AG04449 (cell line): ENCODE measurements around the gene NODAL.

ENCODE experiments used
- CTCF ChIA-PET: fragments of 350-600 bp; formaldehyde crosslinking; extraction: SDS; loops from one replicate; lab custom pipeline; 2021; ENCODE audit warnings: antibody characterized with exemption; lab: Yijun Ruan, JAX
- POLR2A ChIA-PET: fragments of 400-600, 350-600 bp; formaldehyde crosslinking; extraction: SDS; loops from one replicate; lab custom pipeline; 2020; ENCODE audit warnings: antibody characterized with exemption, inconsistent platforms; lab: Yijun Ruan, JAX
- DNase-seq: peaks from one replicate; pipeline ENCODE4 v3.0.0-alpha.2; 2010; ENCODE audit warnings: low read depth, low spot score
- H3K4me3 ChIP-seq: 2 replicates; pipeline ENCODE4 v1.5.1; 2011; ENCODE audit warnings: low read depth, mild to moderate bottlenecking, control low read depth, low read length
- TF ChIP-seq, protein P1 (sequence below): IDR thresholded peaks from one replicate; pipeline ENCODE4 v1.5.1; 2011; ENCODE audit warnings: mild to moderate bottlenecking, moderate library complexity, low read length, control low read depth, inconsistent platforms; ENCODE audit not compliant: insufficient read depth; ENCODE audit errors: missing control alignments

The NODAL gene

DNA sequence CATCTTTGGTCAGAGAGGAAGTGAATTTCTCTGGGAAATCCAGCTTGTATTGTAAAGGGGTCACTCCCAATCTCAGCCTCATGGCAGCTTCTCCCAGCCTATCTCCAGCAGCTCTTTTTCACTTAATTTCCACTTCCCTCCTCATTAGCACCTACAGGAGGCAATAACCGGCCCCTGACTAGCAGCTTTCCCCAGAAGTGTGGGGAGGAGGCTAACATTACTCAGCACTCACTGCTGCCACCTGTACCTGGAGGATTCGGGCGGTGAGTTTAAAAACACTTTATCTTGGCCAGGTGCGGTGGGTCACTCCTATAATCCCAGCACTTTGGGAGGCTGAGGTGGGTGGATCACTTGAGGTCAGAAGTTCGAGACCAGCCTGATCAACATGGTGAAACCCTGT is 3.8 kb downstream of the NODAL start:
- TF ChIP-seq, protein P1, sequence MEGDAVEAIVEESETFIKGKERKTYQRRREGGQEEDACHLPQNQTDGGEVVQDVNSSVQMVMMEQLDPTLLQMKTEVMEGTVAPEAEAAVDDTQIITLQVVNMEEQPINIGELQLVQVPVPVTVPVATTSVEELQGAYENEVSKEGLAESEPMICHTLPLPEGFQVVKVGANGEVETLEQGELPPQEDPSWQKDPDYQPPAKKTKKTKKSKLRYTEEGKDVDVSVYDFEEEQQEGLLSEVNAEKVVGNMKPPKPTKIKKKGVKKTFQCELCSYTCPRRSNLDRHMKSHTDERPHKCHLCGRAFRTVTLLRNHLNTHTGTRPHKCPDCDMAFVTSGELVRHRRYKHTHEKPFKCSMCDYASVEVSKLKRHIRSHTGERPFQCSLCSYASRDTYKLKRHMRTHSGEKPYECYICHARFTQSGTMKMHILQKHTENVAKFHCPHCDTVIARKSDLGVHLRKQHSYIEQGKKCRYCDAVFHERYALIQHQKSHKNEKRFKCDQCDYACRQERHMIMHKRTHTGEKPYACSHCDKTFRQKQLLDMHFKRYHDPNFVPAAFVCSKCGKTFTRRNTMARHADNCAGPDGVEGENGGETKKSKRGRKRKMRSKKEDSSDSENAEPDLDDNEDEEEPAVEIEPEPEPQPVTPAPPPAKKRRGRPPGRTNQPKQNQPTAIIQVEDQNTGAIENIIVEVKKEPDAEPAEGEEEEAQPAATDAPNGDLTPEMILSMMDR = no peak
- ChIA-PET POLR2A (no interaction called here), CTCF (interaction anchor here (0.9 kb wide), 1 partner anchor 216 kb away, joined by 4 read pairs; no protein-coding TSS in a partner anchor)
- H3K4me3 ChIP-seq = no peak overlapping the region
- no peak for DNase-seq

DNA sequence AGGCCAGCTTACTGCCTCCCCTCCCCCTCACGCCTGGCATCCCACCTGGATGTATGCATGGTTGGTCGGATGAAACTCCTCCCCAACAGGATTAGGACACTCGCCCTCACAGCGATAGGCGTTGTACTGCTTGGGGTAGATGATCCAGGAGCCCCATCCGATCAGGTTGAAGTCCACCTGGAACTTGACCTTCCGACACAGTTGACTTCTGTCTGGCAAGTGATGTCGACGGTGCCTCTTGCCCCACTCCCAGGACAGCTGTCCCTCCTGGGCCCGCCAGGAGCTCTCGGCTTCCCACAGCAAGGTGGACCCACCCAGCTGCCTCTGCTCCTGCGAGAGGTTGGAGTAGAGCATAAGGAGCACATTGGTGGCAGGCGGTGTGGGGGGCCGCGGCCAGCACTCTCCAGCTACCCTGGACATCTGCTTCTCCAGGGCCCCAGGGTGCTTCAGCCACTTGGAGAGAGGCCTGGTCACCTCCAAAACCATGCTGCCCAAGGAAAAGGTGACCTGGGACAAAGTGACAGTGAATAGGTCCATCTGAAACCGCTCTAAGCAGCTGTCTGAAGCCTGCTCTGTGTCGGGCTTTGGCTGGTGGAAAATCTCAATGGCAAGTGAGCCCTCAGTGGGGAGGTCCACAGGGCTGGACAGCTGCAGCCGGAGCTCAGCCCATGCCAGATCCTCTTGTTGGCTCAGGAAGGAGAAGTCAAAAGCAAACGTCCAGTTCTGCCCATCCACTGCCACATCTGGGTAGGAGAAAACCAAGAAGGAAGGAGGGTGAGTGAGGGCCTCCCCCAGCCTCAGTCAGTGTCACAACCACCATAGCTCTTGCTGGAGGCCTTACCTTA is 6.0 kb downstream of the NODAL start:
- no peak overlapping the region for H3K4me3 ChIP-seq
- CTCF ChIA-PET = interaction anchor here (1.0 to 1.8 kb wide), 2 partner anchors 13 to 214 kb away, joined by 3 to 5 read pairs; no protein-coding TSS in a partner anchor
- TF ChIP-seq, protein P1 = no peak
- DNase-seq = no peak
- POLR2A ChIA-PET = no interaction called here

DNA sequence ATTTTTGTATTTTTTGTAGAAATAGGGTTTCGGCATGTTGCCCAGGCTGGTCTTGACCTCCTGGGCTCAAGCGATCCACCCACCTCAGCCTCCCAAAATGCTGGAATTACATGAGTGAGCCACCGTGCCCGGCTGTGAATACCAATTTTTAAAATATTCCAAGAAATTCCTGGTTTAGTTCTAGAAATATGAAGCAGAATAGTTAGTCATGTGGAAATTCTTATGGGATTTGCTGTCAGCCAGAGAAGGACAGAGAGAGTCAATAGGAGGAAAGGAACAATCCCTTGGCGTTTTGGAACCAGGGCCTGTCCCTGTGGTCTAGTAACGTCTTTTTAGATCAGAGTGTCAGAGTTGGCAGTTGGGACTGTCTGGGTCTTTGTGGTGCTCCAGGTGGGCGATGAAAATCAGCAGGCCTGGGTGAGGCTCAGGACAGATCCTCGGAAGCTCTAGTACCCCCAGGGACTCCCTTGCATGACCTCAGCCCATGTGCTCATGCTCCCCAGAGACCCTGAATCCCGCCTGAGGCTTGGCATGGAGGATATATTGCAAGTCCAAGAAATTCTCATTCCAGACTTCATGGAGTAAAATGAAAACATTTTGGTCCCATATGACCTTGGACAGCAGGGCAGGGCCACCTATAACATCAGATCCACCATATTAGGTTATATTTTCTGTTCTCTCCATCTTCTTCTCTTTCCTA is 7.8 kb downstream of the NODAL start:
- no peak overlapping the region for H3K4me3 ChIP-seq
- CTCF ChIA-PET = interaction anchor here (1.4 to 1.8 kb wide), 2 partner anchors 14 to 212 kb away, joined by 4 to 5 read pairs; no protein-coding TSS in a partner anchor
- TF ChIP-seq, protein P1 = no peak
- no peak for DNase-seq
- POLR2A ChIA-PET = no interaction called here

DNA sequence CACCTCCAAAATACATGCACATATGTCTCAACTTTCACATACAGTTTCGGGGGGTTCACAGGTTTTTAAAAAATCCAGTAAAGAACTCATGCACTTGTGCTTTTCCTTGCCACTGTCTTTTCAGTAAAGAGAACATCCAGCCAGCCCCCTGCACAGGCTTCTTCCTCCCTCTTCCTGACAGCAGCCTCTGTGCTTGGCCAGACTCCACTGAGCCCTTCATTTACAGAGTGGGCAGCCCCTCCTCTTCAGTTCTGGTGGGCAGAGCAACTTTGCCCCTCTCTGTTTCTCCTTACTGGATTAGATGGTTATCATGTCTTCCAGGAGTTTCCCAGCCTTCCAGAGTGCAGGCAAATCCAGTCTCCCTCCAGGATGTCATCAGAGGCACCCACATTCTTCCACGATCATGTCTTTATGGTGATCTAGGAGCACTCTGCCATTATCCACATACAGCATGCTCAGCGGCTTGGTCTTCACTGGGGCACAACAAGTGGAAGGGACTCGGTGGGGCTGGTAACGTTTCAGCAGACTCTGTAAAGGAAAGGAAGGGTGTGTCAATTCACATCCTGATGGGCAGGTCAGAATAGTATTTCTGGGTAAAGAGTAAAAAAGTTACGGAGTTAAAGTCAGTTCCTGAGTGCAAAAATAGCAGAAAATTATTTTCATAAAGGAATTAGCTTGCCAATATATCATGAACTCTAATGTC is 8.8 kb downstream of the NODAL start:
- CTCF ChIA-PET = interaction anchor here (1.1 to 2.4 kb wide), 3 partner anchors 28 to 211 kb away, joined by 4 to 6 read pairs (median 4); no protein-coding TSS in a partner anchor
- H3K4me3 ChIP-seq = no peak overlapping the region
- DNase-seq = no peak
- TF ChIP-seq, protein P1 = no peak
- POLR2A ChIA-PET = interaction anchor here (0.7 to 1.3 kb wide), 2 partner anchors 28 to 29 kb away, joined by 4 read pairs; partner anchors contain the start of gene EIF4EBP2

DNA sequence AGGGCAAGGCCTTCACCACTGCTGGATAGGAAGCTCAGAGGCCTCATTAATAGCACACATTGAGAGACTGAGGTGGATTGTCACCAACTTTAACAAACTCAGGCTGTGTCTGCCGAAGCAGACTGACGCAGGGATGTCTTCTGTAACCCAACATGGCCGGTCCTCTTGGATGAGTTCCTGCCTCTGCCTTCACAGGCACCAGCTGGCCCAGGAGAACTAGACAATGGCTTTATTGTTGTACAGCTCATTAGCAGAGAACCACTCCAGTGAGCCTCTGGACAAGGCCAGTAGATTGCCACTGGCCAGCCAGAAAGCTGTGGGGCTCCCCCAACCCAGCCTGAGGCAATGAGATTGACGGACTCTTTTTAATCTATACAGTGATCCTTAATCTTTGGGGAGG is 9.4 kb downstream of the NODAL start:
- H3K4me3 ChIP-seq = no peak overlapping the region
- DNase-seq = no peak
- CTCF ChIA-PET = interaction anchor here (1.1 to 2.4 kb wide), 4 partner anchors 29 to 210 kb away, joined by 4 to 6 read pairs (median 4); no protein-coding TSS in a partner anchor
- TF ChIP-seq, protein P1 = no peak
- POLR2A ChIA-PET = interaction anchor here (1.3 kb wide), 1 partner anchor 28 kb away, joined by 4 read pairs; the partner anchor contains the start of gene EIF4EBP2
